IMR-90 (cell line): ENCODE data around the gene SLC26A5. TPM values are rescaled to one million over a fixed set of nuclear protein-coding genes. Genes with fewer than 3 reads are reported as not detected.
A peak's percentile ranks its signal among the peaks of the same experiment; 100 is the strongest.

Experiments used
- ATAC-seq: fragments of 200-7000 bp; cut with Tn5 transposase; 2 replicates; pipeline ENCODE4 v1.9.1; 2020; ENCODE audit warnings: low read depth, mild to moderate bottlenecking, moderate library complexity
- BruUV-seq: library from RNA; stranded (reverse); fragments of 400-500 nt; replicated peaks from 2 replicates; lab custom pipeline; 2021; lab: Mats Ljungman, UMichigan
- CTCF ChIA-PET: fragments of 300-600 bp; formaldehyde crosslinking; extraction: SDS; loops from one replicate; lab custom pipeline; 2021; ENCODE audit warnings: antibody characterized with exemption; lab: Yijun Ruan, JAX
- POLR2A ChIA-PET: fragments of 300-600 bp; sonication (Branson Sonifier 250); formaldehyde crosslinking; loops from one replicate; lab custom pipeline; 2022; ENCODE audit warnings: antibody characterized with exemption; ENCODE audit not compliant: unreplicated experiment; lab: Charles Lee
- DNase-seq: peaks from one replicate; pipeline ENCODE4 v3.0.0; 2013
- H2AFZ ChIP-seq: replicated peaks from 2 replicates; pipeline ENCODE3; 2013; ENCODE audit warnings: low read length, mild to moderate bottlenecking; ENCODE audit not compliant: poor library complexity
- H2AK5ac ChIP-seq: 2 replicates; pipeline ENCODE4 v1.6.1; 2013; ENCODE audit warnings: low read depth, low read length, inconsistent platforms
- H2AK9ac ChIP-seq: replicated peaks from 2 replicates; pipeline ENCODE3; 2013; ENCODE audit warnings: mild to moderate bottlenecking, low read depth, low read length, moderate library complexity; ENCODE audit not compliant: poor library complexity
- H2BK120ac ChIP-seq: 2 replicates; pipeline ENCODE4 v1.6.1; 2013; ENCODE audit warnings: low read depth, low read length, inconsistent platforms
- H2BK15ac ChIP-seq: 3 replicates; pipeline ENCODE4 v1.6.1; 2013; ENCODE audit warnings: low read depth, low read length, inconsistent platforms
- H2BK20ac ChIP-seq: 2 replicates; pipeline ENCODE4 v1.6.1; 2013; ENCODE audit warnings: low read depth, mild to moderate bottlenecking, inconsistent platforms, low read length, moderate library complexity
- H2BK5ac ChIP-seq: 2 replicates; pipeline ENCODE4 v1.6.1; 2013; ENCODE audit warnings: mild to moderate bottlenecking, low read depth, low read length, inconsistent platforms; ENCODE audit not compliant: poor library complexity, severe bottlenecking
- H3K14ac ChIP-seq: replicated peaks from 2 replicates; pipeline ENCODE4 v1.6.1; 2013; ENCODE audit warnings: low read depth, low read length, inconsistent platforms
- H3K18ac ChIP-seq: 2 replicates; pipeline ENCODE4 v1.6.1; 2013; ENCODE audit warnings: low read depth, low read length, control low read depth
- H3K23ac ChIP-seq: 2 replicates; pipeline ENCODE4 v1.6.1; 2013; ENCODE audit warnings: low read depth, low read length, inconsistent platforms
- H3K27ac ChIP-seq: 2 replicates; pipeline ENCODE4 v1.5.1; 2013; ENCODE audit warnings: mild to moderate bottlenecking, control low read depth, low read length; ENCODE audit not compliant: insufficient read depth
- H3K27me3 ChIP-seq: 2 replicates; pipeline ENCODE4 v1.6.1; 2013; ENCODE audit warnings: low read length; ENCODE audit not compliant: control insufficient read depth, insufficient read depth
- H3K36me3 ChIP-seq: 2 replicates; pipeline ENCODE4 v1.6.1; 2013; ENCODE audit warnings: low read length, mixed read lengths; ENCODE audit not compliant: control insufficient read depth, insufficient read depth
- H3K4ac ChIP-seq: 2 replicates; pipeline ENCODE4 v1.6.1; 2013; ENCODE audit warnings: low read depth, low read length, inconsistent platforms
- H3K4me1 ChIP-seq: 2 replicates; pipeline ENCODE4 v1.6.1; 2013; ENCODE audit warnings: low read length, mixed read lengths; ENCODE audit not compliant: control insufficient read depth, insufficient read depth
- H3K4me2 ChIP-seq: 2 replicates; pipeline ENCODE4 v1.6.1; 2013; ENCODE audit warnings: low read depth, mild to moderate bottlenecking, control low read depth, low read length, moderate library complexity
- H3K4me3 ChIP-seq: 2 replicates; pipeline ENCODE4 v1.5.1; 2013; ENCODE audit warnings: low read depth, mild to moderate bottlenecking, control low read depth, low read length, moderate library complexity; ENCODE audit not compliant: insufficient read depth
- H3K56ac ChIP-seq: 2 replicates; pipeline ENCODE4 v1.6.1; 2013; ENCODE audit warnings: low read length, inconsistent platforms; ENCODE audit not compliant: insufficient read depth; ENCODE audit errors: extremely low read depth
- H3K79me1 ChIP-seq, 2 experiments: 2 replicates each; pipeline ENCODE4 v1.6.1; 2013; ENCODE audit warnings: low read length in 2 of 2, inconsistent platforms in 1 of 2, low read depth in 1 of 2
- H3K9ac ChIP-seq: 2 replicates; pipeline ENCODE4 v1.6.1; 2013; ENCODE audit warnings: low read depth, low read length, control low read depth
- H3K9me1 ChIP-seq: 2 replicates; pipeline ENCODE4 v1.6.1; 2013; ENCODE audit warnings: low read length, inconsistent platforms; ENCODE audit not compliant: insufficient read depth
- H3K9me3 ChIP-seq: 2 replicates; pipeline ENCODE4 v1.6.1; 2013; ENCODE audit warnings: low read length; ENCODE audit not compliant: control insufficient read depth, insufficient read depth
- H4K20me1 ChIP-seq: 2 replicates; pipeline ENCODE4 v1.6.1; 2013; ENCODE audit warnings: low read length, inconsistent platforms; ENCODE audit not compliant: insufficient read depth
- H4K5ac ChIP-seq: 2 replicates; pipeline ENCODE4 v1.6.1; 2013; ENCODE audit warnings: mild to moderate bottlenecking, low read depth, low read length, control low read depth
- H4K8ac ChIP-seq, 2 experiments: 2 replicates each; pipeline ENCODE4 v1.6.1; 2013; ENCODE audit warnings: low read depth in 2 of 2, low read length in 2 of 2, control low read depth in 1 of 2, inconsistent platforms in 1 of 2
- H4K91ac ChIP-seq: 2 replicates; pipeline ENCODE4 v1.6.1; 2013; ENCODE audit warnings: low read depth, low read length, inconsistent platforms; ENCODE audit not compliant: insufficient read depth
- CTCF ChIP-seq: conservative IDR thresholded peaks from 2 replicates; pipeline ENCODE4 v1.5.1; 2012; ENCODE audit warnings: mild to moderate bottlenecking, low read depth, low read length, improper control_type of control experiment
- RAD21 ChIP-seq: IDR thresholded peaks from 2 replicates; pipeline ENCODE4 v1.6.1; 2012; ENCODE audit warnings: low read length, improper control_type of control experiment
- SMC3 ChIP-seq: fragments of 150-350 bp; IDR thresholded peaks from 2 replicates; pipeline ENCODE4 v1.6.1; 2016; ENCODE audit warnings: low read depth, mild to moderate bottlenecking, antibody characterized with exemption, low read length, moderate library complexity
- USF2 ChIP-seq: fragments of 150-350 bp; IDR thresholded peaks from 2 replicates; pipeline ENCODE4 v1.6.1; 2017; ENCODE audit warnings: mild to moderate bottlenecking, antibody characterized with exemption, low read length, low read depth
- WGBS, 2 experiments: methylation state at CpG; one replicate each; pipeline versions ENCODE4 v1.1.5 to v1.1.7; 2013; ENCODE audit warnings: missing lambda C conversion rate in 2 of 2; ENCODE audit not compliant: insufficient read length in 1 of 2; ENCODE audit errors: extremely low coverage in 2 of 2; 5-methylcytosine and 5-hydroxymethylcytosine counted together
- dilution Hi-C: fragments of 300-500 bp; cut with HindIII; formaldehyde crosslinking; loops from one replicate; pipeline ENCODE4 v1.14.3; 2018; ENCODE audit warnings: low sequenced_read_pairs; ENCODE audit not compliant: unreplicated experiment
- in situ Hi-C: fragments of 300-500 bp; cut with MboI; formaldehyde crosslinking; loops from 3 replicates; pipeline ENCODE4 v1.14.3; 2019; ENCODE audit warnings: low sequenced_read_pairs, inconsistent platforms, mixed read lengths
- intact Hi-C: fragments of 100-400 bp; cut with micrococcal nuclease; formaldehyde crosslinking; loops from 2 replicates; pipeline ENCODE4 v1.10.0; 2022
- polyA plus RNA-seq, 3 experiments: library from polyadenylated mRNA; depleted of rRNA; stranded (reverse); fragments of >200 nt; gene quantifications; 2 replicates each; pipeline ENCODE4 v1.2.3, GENCODE V29; 2012; ENCODE audit warnings: low replicate concordance in 1 of 3
- total RNA-seq: library from RNA; depleted of rRNA; stranded (reverse); fragments of >200 nt; gene quantifications from 2 replicates; pipeline ENCODE4 v1.2.3, GENCODE V29; 2012

Gene SLC26A5
- total and polyA plus RNA-seq, 2 of the 4 experiments (the other 2 are of a cell fraction), result not detected

DNA sequence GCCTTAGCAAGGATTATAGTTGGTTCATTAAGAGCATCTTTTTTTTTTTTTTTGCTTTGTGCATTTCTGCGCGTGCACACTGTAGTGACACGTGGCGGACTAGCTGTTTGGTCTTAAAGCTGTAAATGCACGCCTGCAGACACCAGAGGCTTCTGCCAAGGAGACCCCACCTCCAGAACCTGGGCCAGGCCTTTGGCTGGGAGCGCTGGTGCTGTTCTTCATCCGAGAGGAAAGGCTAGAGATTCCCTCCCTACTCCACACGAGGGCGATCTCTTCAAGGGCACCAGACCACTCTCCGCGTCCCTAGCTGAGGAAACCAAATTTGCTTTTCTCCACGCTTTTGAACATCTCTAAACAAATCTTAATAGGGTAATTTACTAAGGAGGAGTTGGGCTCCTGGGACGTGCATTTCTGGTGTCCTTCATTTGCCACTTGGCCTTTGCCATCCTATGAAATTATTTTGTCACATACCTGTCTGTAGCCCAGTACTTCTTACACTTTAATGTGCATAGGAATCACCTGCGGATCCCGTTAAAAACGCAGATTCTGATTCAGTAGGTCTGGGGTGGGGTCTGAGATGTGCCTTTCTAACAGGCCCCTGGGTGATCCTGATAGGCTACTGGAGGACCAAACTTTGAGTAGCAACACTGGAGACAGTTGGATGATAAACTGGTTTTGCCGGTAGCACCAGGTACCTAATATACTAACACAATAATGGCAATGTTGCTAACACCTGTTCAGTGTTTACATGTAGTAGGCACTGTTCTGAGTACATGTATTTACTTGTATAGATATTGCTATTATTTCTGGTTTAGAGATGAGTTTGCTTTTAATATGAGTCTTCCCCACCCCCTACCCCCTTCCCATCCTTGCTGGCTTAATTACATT, 1.3 kb upstream of the SLC26A5 start:
- CTCF ChIA-PET, result interaction anchor here (0.6 to 1.0 kb wide), 7 partner anchors 19 to 784 kb away, joined by 3 to 5 read pairs (median 3); no protein-coding TSS in a partner anchor
- in situ Hi-C loops, result no loop called here

More for the DNA sequence above, 1.3 kb upstream of the SLC26A5 start:
- Histone ChIP-seq H3K18ac (no peak overlapping the region), H2BK15ac (no peak overlapping the region), H2AFZ (peak overlapping the region; percentile 9), H4K20me1 (no peaks in the 10 kb centered on the region), H4K8ac (no peak overlapping the region), H3K9me1 (no peaks in the 10 kb centered on the region), H2BK20ac (no peak overlapping the region), H3K79me1 (no peaks in the 10 kb centered on the region), H3K4me3 (no peak overlapping the region), H3K14ac (no peak overlapping the region), H4K91ac (no peak overlapping the region), H3K9me3 (no peaks in the 10 kb centered on the region; the same call in 1 of the 2 replicates), H3K4me1 (peaks cover 4% of the 10 kb centered on the region; the same call in 1 of the 2 replicates), H2BK120ac (no peak overlapping the region), H3K27ac (no peak overlapping the region), H3K27me3 (peaks cover 27% of the 10 kb centered on the region), H3K36me3 (no peaks in the 10 kb centered on the region), H2BK5ac (no peak overlapping the region), H3K9ac (no peak overlapping the region), H3K56ac (no peak overlapping the region), H3K4ac (no peak overlapping the region), H2AK9ac (no peak overlapping the region), H3K23ac (no peak overlapping the region), H4K5ac (no peak overlapping the region), H3K4me2 (no peak overlapping the region), H2AK5ac (no peak overlapping the region)
- ATAC-seq (peak; percentile 90), DNase-seq (peak; percentile 62)
- intact Hi-C loops, result loop anchor here (2.0 to 5.0 kb wide), 4 partner anchors 75 to 825 kb away; no protein-coding TSS in a partner anchor
- WGBS, 2 experiments, result no CpG with 5 or more reads among the region's 17 CpGs
- POLR2A ChIA-PET, result no interaction called here
- dilution Hi-C loops, result no loop called here
- TF ChIP-seq RAD21 (peak; percentile 81), CTCF (peak; percentile 83), USF2 (no peak), SMC3 (peak; percentile 64)
- BruUV-seq, result no TSS peak
